LoVo (cell line): ENCODE results near the gene IDH3A.
"Not testable (repeated sequence)": the region's sequence is repeated elsewhere in the genome, so short reads cannot be mapped to it uniquely, and the experiment has no call there.

ENCODE experiments used
- DNase-seq: peaks from one replicate; pipeline ENCODE4 v3.0.0-alpha.2; 2016; ENCODE audit warnings: low spot score

IDH3A gene

GRCh38 chr15:78129751-78130287 lies 19.3 kb upstream of the IDH3A start:
- no peak for DNase-seq

DNA sequence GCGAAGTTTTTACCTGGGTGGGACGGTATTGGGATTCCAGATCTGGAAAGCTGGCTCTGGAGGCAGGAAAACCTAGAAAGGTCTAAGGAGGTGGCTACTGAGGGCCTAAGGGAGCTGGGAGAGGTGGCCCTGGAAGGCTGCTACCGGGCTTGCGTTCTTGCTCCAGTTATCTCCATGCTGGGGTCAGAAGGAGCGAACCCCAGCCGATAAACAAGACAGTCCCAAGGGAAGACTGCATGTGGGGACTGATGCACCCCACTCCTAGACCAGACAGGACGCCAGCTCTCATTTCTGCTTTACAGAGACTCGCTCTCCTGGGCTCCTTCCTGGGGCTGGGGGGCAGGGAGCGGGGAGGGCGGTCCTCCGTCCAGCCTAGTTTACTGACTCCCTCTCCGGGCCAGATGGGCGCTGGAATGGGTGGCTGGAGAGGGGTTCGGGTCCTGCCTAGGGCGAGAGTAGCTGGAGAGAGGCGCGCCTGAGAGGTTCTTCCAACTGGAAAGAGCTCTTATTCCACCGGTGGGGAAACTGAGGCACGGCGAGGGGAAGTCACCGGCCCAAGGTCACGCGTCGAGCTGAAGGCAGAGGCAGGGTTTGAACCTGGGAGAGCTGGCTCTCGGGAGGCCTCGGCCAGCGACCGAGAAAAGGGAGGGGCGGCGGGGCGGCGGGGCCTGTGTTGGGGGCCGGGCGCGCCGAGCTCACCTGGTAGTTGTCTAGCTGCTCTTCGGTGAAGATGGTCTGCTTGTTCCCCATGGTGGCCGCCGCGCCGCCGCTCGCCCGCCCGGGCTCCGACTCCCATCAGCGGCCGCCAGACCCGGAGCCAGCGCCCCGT lies 18.5 kb upstream of the IDH3A start:
- no peak for DNase-seq

GRCh38 chr15:78131295-78132061 lies 17.7 kb upstream of the IDH3A start, which contains the start of gene CIB2:
TSS of gene CIB2 (minus strand) at chr15:78131445. CDS start at chr15:78131215, 230 bp downstream.
- DNase-seq = peak; percentile 84

DNA sequence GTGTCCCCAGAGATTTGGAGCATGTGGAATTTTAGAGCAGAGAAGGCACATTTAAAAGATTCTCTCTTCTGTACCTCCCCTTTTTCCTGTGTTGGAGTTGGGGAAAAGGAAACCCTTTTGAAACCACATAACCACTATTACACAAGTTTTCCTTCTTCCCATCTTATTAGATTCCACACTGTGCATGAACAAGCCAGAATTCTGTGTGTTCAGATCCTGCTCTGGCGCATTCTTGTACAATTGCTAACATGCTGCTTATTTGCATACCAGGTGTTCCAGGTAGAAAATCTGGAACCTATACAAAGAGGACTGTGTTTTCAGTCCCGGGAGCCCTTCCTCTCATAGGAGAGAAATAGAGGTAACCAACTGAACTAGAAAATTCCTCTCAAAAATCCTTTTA lies 15.4 kb upstream of the IDH3A start:
- no peak for DNase-seq

DNA sequence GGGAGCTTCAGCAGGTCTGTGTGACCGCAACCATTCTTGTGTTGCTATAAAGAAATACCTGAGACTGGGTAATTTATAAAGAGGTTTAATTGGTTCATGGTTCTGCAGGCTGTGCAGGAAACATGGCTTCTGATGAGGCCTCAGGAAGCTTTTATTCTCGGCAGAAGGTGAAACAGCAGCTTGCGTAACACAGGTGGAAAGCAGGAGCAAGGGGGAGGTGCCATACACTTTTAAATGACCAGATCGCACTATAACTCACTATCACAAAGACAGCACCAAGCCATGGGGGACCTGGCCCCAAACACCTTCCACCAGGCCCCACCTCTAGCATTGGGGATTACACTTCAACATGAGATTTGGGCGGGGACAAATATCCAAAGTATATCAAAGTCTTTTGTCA lies 9.6 kb upstream of the IDH3A start:
- no peak for DNase-seq

DNA sequence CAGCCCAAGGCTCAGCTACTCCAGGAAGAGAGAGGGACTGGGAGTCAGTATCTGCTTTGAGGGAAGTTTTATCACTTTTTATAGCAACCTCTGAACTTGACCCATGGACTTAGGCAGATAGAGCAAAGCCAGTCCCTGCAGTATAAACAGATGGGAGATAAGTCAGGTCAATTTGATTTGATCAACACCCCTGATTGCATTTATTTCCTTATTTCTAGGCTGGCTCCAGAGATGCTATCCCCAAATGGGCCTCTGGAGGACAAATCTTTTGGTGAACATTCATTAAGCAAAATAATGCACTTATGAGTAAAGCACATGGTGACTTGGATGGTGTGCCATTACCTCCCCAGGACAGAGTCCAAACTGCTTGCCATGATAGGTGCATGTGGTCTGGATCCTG lies 8.9 kb upstream of the IDH3A start:
- no peak for DNase-seq

GRCh38 chr15:78142332-78142731 lies 6.8 kb upstream of the IDH3A start:
- DNase-seq = no peak

DNA sequence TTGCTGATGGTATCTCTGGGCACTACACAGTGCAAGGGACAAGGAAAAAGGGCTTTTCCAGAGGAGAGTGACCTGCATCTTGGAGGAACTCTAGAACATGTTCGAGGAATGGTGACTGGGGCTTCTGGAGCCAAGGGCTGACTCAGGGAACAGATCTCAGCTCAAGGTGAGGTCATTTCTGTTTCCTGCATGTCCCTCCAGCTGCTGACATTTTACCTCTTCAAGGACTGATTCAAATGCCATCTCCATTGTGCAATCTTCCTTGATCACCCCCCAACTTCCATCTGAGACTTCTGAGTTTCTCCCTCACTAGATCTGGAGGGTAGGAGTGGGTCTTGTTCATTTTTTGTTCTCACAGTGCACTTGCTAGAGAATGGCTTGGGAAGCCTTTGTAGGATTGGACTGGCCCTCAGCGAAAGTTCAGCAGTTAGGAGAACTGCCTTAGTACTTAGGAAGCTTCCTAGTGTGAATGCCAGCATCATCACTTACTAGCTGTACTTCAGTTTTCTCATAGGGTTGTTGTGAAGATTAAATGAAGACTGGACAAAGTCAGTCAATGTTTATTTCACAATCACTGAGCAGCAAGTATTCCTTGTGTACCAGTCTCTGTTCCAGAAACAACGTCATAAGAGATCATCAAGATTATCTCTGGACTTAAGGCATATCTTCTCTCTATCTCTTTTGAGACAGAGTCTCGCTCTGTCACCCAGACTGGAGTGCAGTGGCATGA lies 2.6 kb upstream of the IDH3A start:
- DNase-seq = no peak

- no peak for DNase-seq
Observed at GRCh38 chr15:78147566-78147965, 1.6 kb upstream of the IDH3A start.

GRCh38 chr15:78148392-78149067 lies 632 bp upstream of the IDH3A start:
- no peak for DNase-seq

- DNase-seq = peak; percentile 44
Observed at GRCh38 chr15:78149805-78150751, 916 bp downstream of the IDH3A start.

- not testable (repeated sequence) for DNase-seq
Observed at GRCh38 chr15:78151075-78151474, 1.9 kb downstream of the IDH3A start.

DNA sequence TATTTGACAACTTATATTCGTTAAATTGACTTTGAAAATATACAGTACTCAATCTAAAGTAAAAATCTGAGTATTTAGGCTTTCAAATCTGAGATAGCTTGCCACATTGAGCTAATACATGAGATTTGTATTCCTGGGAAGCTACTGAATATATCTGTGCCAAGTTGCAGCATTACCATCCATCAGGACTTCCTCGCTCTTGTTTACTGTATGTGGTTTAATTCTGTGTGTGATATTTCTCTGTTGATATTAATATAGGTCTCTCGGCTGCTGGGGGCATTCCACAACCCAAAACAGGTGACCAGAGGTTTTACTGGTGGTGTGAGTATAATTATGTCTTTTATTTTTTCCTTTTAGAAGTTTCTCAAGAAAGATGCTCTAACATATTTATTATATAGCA lies 5.8 kb downstream of the IDH3A start:
- no peak for DNase-seq

GRCh38 chr15:78155355-78155939 lies 6.3 kb downstream of the IDH3A start:
- no peak for DNase-seq

DNA sequence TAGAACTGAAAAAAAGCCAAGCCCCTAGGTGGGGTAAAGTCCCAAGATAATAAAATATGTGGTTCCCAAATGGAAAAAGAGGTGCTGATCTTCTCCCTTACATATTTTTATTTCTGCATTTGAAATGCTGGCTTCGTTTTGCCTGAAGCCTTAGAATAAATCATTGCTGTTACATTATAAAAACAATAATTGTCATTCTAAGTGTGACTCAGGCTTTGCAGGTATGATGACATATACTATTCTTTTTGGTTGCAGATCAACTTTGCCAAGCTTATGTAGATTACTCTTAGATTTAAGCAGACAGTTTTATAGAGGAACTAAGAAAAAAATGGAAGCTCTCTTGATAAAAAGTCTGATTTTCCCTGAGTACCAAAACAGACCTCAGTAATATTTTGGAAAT lies 7.5 kb downstream of the IDH3A start:
- no peak for DNase-seq

- DNase-seq = no peak
Observed at GRCh38 chr15:78157203-78157602, 8.0 kb downstream of the IDH3A start.

DNA sequence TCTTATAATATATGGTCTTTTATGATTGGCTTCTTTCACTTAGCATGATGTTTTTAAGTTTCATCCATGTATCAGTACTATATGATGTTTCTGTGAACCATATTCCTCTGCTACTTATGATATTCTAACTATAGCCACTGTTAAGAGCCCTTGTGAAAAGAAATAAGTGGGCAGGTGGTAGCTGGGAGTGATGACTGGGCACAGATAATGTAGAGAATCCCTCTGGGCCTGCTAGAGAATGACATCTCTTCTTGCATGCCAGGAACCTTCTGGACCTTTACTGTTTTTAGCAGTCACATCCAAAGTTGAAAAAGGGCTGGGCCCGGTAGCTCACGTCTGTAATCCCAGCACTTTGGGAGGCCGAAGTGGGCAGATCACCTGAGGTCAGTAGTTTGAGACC lies 10.2 kb downstream of the IDH3A start:
- DNase-seq = no peak

GRCh38 chr15:78162038-78162437 lies 12.9 kb downstream of the IDH3A start:
- no peak for DNase-seq

DNA sequence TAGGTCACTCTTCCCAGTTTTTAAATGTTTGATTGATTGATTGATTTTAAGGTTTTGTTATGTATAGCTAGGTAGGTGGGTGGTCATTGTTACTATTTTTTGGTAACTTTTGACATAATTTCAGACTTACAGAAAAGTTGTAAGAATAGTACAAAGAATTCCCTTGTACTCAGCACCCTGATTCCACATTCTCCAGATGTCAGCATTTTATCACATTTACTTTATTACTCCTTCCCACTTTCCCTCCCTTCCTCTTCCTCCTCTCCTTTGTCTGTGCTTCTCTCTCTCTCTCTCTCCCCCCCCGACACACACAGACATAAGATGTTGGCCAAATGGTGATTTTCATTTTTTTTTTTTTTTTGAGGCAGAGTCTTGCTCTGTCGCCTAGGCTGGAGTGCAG lies 14.8 kb downstream of the IDH3A start:
- no peak for DNase-seq

DNA sequence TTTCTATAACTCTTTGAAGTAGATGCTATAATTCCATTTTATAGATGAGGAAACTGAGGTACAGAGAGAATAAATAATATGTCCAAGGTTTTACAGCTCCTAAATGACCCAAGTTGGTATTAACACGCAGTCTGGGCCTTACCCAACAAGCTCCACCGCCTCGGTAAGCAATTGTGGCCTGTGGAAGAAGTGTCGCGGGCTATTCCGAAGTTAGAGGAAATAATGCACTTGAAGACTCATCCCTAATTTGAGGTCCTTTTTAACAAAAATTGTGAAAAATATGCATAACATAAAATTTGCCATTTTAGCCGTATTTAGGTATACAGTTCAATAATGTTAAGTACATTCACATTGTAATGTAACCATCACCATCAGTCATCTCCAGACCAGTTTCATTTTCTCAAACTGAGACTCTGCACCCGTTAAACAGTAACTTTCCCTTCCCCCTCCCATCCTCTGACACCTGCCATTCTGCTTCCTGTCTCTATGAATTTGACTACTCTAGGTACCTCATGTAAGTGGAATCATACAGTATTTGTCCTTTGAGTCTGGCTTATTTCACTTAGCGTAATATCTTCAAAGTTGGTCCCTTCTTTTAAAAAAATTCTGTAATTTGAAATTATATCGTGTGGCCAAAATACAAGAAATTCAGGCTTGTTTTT lies 18.2 kb downstream of the IDH3A start:
- DNase-seq = no peak
